Thyroid gland (tissue), 4 donors: ENCODE results near the gene KDSR.

Experiments used
- POLR2A ChIP-seq, 2 donors: fragments of 450-650 bp; IDR thresholded peaks; one replicate each; pipeline ENCODE4 v1.6.1; 2017; ENCODE audit warnings: antibody characterized with exemption in 2 of 2, mild to moderate bottlenecking in 2 of 2, moderate library complexity in 1 of 2
- TF ChIP-seq, protein P1 (sequence below), 6 experiments: fragments of 200-600 bp in 3 of 6; fragments of 450-650 bp in 3 of 6; sonication (generic) in 3 of 6; IDR thresholded peaks; one replicate each; pipeline ENCODE4 v1.5.1; 2016 to 2019; ENCODE audit warnings: antibody characterized with exemption in 6 of 6, mild to moderate bottlenecking in 2 of 6, inconsistent platforms in 1 of 6, moderate library complexity in 1 of 6

DNA sequence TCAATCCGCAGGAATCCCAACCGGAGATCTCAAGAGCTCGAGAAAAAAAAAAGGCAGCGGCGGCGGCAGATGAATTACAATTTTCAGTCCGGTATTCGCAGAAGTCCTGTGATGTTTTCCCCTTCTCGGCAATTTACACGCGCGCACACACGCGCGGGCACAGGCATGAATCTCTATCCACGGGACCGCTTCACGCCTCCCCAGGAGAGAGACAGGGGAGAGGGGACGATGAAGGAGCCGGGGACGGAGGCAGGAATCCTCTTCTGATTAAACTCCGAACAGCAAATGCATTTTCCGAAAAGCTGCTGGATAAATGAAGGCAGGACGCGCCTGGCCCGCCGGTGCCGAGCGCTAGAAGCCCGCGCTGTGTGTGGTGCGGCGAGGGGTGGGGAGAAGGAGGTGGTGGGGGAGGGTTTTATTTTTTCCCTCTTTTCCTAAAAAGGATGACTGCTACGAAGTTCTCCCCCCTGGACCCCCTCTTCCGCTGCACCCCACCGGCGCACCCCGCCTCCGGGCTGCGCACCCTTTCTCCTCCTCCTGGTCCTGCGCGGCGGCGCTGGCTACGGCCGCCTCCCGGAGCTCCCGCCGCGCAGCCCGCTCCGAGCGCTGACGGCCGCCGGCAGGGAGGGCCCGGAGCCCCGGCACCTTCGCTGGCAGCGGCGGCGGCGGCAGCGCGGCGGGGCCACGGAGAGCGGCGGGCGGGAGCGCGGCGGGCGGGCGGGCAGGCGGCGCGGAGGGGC is 47.5 kb downstream of the KDSR start, which contains the start of gene BCL2:
- TF ChIP-seq, protein P1, sequence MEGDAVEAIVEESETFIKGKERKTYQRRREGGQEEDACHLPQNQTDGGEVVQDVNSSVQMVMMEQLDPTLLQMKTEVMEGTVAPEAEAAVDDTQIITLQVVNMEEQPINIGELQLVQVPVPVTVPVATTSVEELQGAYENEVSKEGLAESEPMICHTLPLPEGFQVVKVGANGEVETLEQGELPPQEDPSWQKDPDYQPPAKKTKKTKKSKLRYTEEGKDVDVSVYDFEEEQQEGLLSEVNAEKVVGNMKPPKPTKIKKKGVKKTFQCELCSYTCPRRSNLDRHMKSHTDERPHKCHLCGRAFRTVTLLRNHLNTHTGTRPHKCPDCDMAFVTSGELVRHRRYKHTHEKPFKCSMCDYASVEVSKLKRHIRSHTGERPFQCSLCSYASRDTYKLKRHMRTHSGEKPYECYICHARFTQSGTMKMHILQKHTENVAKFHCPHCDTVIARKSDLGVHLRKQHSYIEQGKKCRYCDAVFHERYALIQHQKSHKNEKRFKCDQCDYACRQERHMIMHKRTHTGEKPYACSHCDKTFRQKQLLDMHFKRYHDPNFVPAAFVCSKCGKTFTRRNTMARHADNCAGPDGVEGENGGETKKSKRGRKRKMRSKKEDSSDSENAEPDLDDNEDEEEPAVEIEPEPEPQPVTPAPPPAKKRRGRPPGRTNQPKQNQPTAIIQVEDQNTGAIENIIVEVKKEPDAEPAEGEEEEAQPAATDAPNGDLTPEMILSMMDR (IDR thresholded peaks at IDR 0.05) = no peak
- TF ChIP-seq POLR2A (IDR thresholded peaks at IDR 0.05) = peak in 1 of 2 donors; percentile 53
